Astrocyte (in vitro differentiated cells and primary cell): ENCODE results near the gene TENT4B.

Experiments used
- CTCF ChIP-seq: IDR thresholded peaks from 2 replicates; pipeline ENCODE4 v1.5.1; 2011; ENCODE audit warnings: low read depth, mild to moderate bottlenecking, inconsistent platforms, low read length, moderate library complexity; ENCODE audit not compliant: insufficient read depth
- EZH2 ChIP-seq: IDR thresholded peaks from 2 replicates; pipeline ENCODE4 v1.6.1; 2012; ENCODE audit warnings: mild to moderate bottlenecking, low read length, inconsistent platforms; ENCODE audit not compliant: insufficient read depth

- TF ChIP-seq CTCF (no peak), EZH2 (no peak)
These were observed 119.7 kb downstream of the TENT4B start for GRCh38 chr16:50272687-50273381.
